ENCODE data around the gene DEGS2.

DEGS2 gene

GRCh38 chr14:100130521-100130920, 28.9 kb downstream of the DEGS2 start:
- no peak for DNase-seq

GRCh38 chr14:100129161-100129589, 30.3 kb downstream of the DEGS2 start:
- no peak for DNase-seq

GRCh38 chr14:100128688-100129087, 30.8 kb downstream of the DEGS2 start:
- no peak for DNase-seq

- no peak for DNase-seq
These were observed 31.5 kb downstream of the DEGS2 start for GRCh38 chr14:100127853-100128455.

GRCh38 chr14:100126401-100126800, 33.0 kb downstream of the DEGS2 start:
- DNase-seq, result no peak

GRCh38 chr14:100124551-100125088, 34.8 kb downstream of the DEGS2 start:
- DNase-seq, result no peak

GRCh38 chr14:100123618-100124017, 35.8 kb downstream of the DEGS2 start:
- DNase-seq, result no peak

GRCh38 chr14:100122481-100123223, 36.8 kb downstream of the DEGS2 start:
- DNase-seq, result no peak

- no peak for DNase-seq
These were observed 37.6 kb downstream of the DEGS2 start for GRCh38 chr14:100121643-100122480.

- no peak for DNase-seq
These were observed 38.7 kb downstream of the DEGS2 start for GRCh38 chr14:100120522-100121269.

GRCh38 chr14:100119251-100119650, 40.2 kb downstream of the DEGS2 start:
- no peak for DNase-seq

GRCh38 chr14:100118396-100119011, 40.9 kb downstream of the DEGS2 start:
- no peak for DNase-seq

GRCh38 chr14:100117633-100118395, 41.6 kb downstream of the DEGS2 start:
- no peak for DNase-seq

- no peak for DNase-seq
These were observed 42.4 kb downstream of the DEGS2 start for GRCh38 chr14:100117026-100117425.

GRCh38 chr14:100116134-100116533, 43.3 kb downstream of the DEGS2 start:
- DNase-seq, result no peak

- no peak for DNase-seq
These were observed 43.7 kb downstream of the DEGS2 start for GRCh38 chr14:100115726-100116125.

- no peak for DNase-seq
These were observed 44.2 kb downstream of the DEGS2 start for GRCh38 chr14:100115236-100115635.

- no peak for DNase-seq
These were observed 45.2 kb downstream of the DEGS2 start for GRCh38 chr14:100114109-100114765.

GRCh38 chr14:100111931-100112704, 47.3 kb downstream of the DEGS2 start:
- DNase-seq, result no peak

GRCh38 chr14:100110816-100111215, 48.6 kb downstream of the DEGS2 start:
- DNase-seq, result no peak
